Measurements from ENCODE around the gene ABHD2.

DNA sequence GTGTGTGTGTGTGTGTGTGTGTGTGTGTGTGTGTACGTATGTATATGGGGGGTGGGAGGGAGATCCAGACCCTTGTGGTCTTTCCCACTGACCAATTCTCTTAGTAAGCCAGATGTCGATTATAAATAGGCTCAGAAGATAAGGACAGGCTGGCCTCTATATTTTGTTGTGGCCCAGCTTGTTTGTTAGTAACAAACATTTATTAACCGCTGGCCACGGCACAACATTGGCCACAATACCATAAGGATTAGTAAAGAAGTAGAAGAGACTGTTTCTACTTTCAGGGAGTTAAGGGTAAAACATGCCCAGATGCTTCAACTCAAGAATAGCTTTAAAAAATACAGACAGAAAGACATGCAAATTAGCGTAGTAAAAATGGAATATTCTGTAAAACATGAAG is 58.1 kb downstream of the ABHD2 start:
- TF ChIP-seq, protein P1, sequence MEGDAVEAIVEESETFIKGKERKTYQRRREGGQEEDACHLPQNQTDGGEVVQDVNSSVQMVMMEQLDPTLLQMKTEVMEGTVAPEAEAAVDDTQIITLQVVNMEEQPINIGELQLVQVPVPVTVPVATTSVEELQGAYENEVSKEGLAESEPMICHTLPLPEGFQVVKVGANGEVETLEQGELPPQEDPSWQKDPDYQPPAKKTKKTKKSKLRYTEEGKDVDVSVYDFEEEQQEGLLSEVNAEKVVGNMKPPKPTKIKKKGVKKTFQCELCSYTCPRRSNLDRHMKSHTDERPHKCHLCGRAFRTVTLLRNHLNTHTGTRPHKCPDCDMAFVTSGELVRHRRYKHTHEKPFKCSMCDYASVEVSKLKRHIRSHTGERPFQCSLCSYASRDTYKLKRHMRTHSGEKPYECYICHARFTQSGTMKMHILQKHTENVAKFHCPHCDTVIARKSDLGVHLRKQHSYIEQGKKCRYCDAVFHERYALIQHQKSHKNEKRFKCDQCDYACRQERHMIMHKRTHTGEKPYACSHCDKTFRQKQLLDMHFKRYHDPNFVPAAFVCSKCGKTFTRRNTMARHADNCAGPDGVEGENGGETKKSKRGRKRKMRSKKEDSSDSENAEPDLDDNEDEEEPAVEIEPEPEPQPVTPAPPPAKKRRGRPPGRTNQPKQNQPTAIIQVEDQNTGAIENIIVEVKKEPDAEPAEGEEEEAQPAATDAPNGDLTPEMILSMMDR (IDR thresholded peaks at IDR 0.05 in 4 of 5, conservative IDR thresholded peaks at IDR 0.05 in 1 of 5): no peak
- no peak for TF ChIP-seq POLR2A (IDR thresholded peaks at IDR 0.05)

Data from gastrocnemius medialis (tissue), 4 donors.